H9 (cell line): ENCODE data around the gene FAM3D. TPM values are rescaled to one million over a fixed set of nuclear protein-coding genes. Genes with fewer than 3 reads are reported as not detected.

Experiments used
- DNase-seq: peaks from one replicate; pipeline ENCODE4 v3.0.0-alpha.2; 2017
- H2AFZ ChIP-seq: one replicate; pipeline ENCODE4 v1.6.1; 2013; ENCODE audit warnings: mild to moderate bottlenecking, low read length, control low read depth, moderate library complexity
- H2AK5ac ChIP-seq: 2 replicates; pipeline ENCODE4 v1.6.1; 2013; ENCODE audit warnings: low read length, control low read depth, mixed read lengths; ENCODE audit not compliant: insufficient read length
- H2BK120ac ChIP-seq: one replicate; pipeline ENCODE4 v1.6.1; 2013; ENCODE audit warnings: low read depth, mild to moderate bottlenecking, low read length, control low read depth, inconsistent platforms; ENCODE audit not compliant: poor library complexity, severe bottlenecking
- H2BK12ac ChIP-seq: 2 replicates; pipeline ENCODE4 v1.6.1; 2013; ENCODE audit warnings: low read length, control low read depth, mixed read lengths, low read depth; ENCODE audit not compliant: insufficient read length
- H2BK15ac ChIP-seq: 2 replicates; pipeline ENCODE4 v1.6.1; 2013; ENCODE audit warnings: low read depth, low read length, control low read depth
- H2BK20ac ChIP-seq: one replicate; pipeline ENCODE4 v1.6.1; 2013; ENCODE audit warnings: low read depth, mild to moderate bottlenecking, low read length, control low read depth, inconsistent platforms; ENCODE audit not compliant: poor library complexity, severe bottlenecking
- H2BK5ac ChIP-seq: 2 replicates; pipeline ENCODE4 v1.6.1; 2013; ENCODE audit warnings: low read length, control low read depth, mixed read lengths; ENCODE audit not compliant: insufficient read length
- H3K14ac ChIP-seq: 2 replicates; pipeline ENCODE4 v1.6.1; 2013; ENCODE audit warnings: low read length, control low read depth; ENCODE audit not compliant: insufficient read depth
- H3K18ac ChIP-seq: 2 replicates; pipeline ENCODE4 v1.6.1; 2013; ENCODE audit warnings: low read depth, mild to moderate bottlenecking, mixed read lengths, low read length, control low read depth; ENCODE audit not compliant: insufficient read length
- H3K23ac ChIP-seq: 2 replicates; pipeline ENCODE4 v1.6.1; 2013; ENCODE audit warnings: low read length, control low read depth, mixed read lengths, low read depth; ENCODE audit not compliant: insufficient read length
- H3K23me2 ChIP-seq: 2 replicates; pipeline ENCODE4 v1.6.1; 2013; ENCODE audit warnings: low read depth, mild to moderate bottlenecking, mixed read lengths, low read length, control low read depth; ENCODE audit not compliant: insufficient read length, poor library complexity, severe bottlenecking
- H3K27ac ChIP-seq: 2 replicates; pipeline ENCODE4 v1.5.1; 2013; ENCODE audit warnings: low read length, control low read depth, mixed read lengths, low read depth; ENCODE audit not compliant: insufficient read length
- H3K27me3 ChIP-seq: 2 replicates; pipeline ENCODE4 v1.6.1; 2013; ENCODE audit warnings: low read length, control low read depth, inconsistent platforms; ENCODE audit not compliant: insufficient read depth
- H3K4ac ChIP-seq: 2 replicates; pipeline ENCODE4 v1.6.1; 2013; ENCODE audit warnings: low read depth, mild to moderate bottlenecking, control low read depth, inconsistent platforms, low read length, moderate library complexity
- H3K4me1 ChIP-seq: 2 replicates; pipeline ENCODE4 v1.6.1; 2013; ENCODE audit warnings: low read length, control low read depth, inconsistent platforms; ENCODE audit not compliant: insufficient read depth
- H3K4me2 ChIP-seq: 2 replicates; pipeline ENCODE4 v1.6.1; 2013; ENCODE audit warnings: low read length, control low read depth, mixed read lengths; ENCODE audit not compliant: insufficient read length, insufficient read depth
- H3K56ac ChIP-seq: 2 replicates; pipeline ENCODE4 v1.6.1; 2013; ENCODE audit warnings: low read depth, mild to moderate bottlenecking, mixed read lengths, low read length, control low read depth; ENCODE audit not compliant: insufficient read length
- H3K79me1 ChIP-seq: 2 replicates; pipeline ENCODE4 v1.6.1; 2013; ENCODE audit warnings: low read depth, mild to moderate bottlenecking, moderate library complexity, low read length, control low read depth, inconsistent platforms; ENCODE audit not compliant: insufficient read depth, poor library complexity, severe bottlenecking
- H3K79me2 ChIP-seq: 2 replicates; pipeline ENCODE4 v1.6.1; 2013; ENCODE audit warnings: low read length, control low read depth, inconsistent platforms; ENCODE audit not compliant: insufficient read depth
- H3K9ac ChIP-seq: 2 replicates; pipeline ENCODE4 v1.6.1; 2013; ENCODE audit warnings: low read length, control low read depth, mixed read lengths; ENCODE audit not compliant: insufficient read length; ENCODE audit errors: extremely low read depth
- H3K9me3 ChIP-seq: one replicate; pipeline ENCODE4 v1.6.1; 2013; ENCODE audit warnings: low read depth, low read length, inconsistent platforms; ENCODE audit not compliant: control insufficient read depth
- H3T11ph ChIP-seq: one replicate; pipeline ENCODE4 v1.6.1; 2013; ENCODE audit warnings: mild to moderate bottlenecking, low read length, control low read depth, inconsistent platforms
- H4K20me1 ChIP-seq: one replicate; pipeline ENCODE4 v1.6.1; 2013; ENCODE audit not compliant: control insufficient read depth, insufficient read length, insufficient read depth
- H4K5ac ChIP-seq: 2 replicates; pipeline ENCODE4 v1.6.1; 2013; ENCODE audit warnings: low read depth, mild to moderate bottlenecking, mixed read lengths, low read length, control low read depth; ENCODE audit not compliant: insufficient read length
- H4K8ac ChIP-seq: replicated peaks from 2 replicates; pipeline ENCODE4 v1.6.1; 2013; ENCODE audit warnings: low read length, control low read depth, mixed read lengths, low read depth; ENCODE audit not compliant: insufficient read length
- H4K91ac ChIP-seq: 2 replicates; pipeline ENCODE4 v1.6.1; 2013; ENCODE audit warnings: low read depth, mild to moderate bottlenecking, moderate library complexity, mixed read lengths, low read length, control low read depth; ENCODE audit not compliant: insufficient read length
- H3K27ac Mint-ChIP-seq, 3 experiments: 2 replicates in 2 of 3; 3 replicates in 1 of 3; pipeline ENCODE4 v1.8.0; 2020 to 2021; ENCODE audit warnings: mixed read lengths in 3 of 3, mild to moderate bottlenecking in 1 of 3, moderate library complexity in 1 of 3
- H3K27me3 Mint-ChIP-seq: 2 replicates; pipeline ENCODE4 v1.8.0; 2021; ENCODE audit warnings: low read depth, mild to moderate bottlenecking, moderate library complexity, mixed read lengths
- H3K36me3 Mint-ChIP-seq, 3 experiments: 2 replicates in 2 of 3; 3 replicates in 1 of 3; pipeline ENCODE4 v1.8.0; 2020 to 2021; ENCODE audit warnings: low read depth in 3 of 3, mixed read lengths in 3 of 3; ENCODE audit not compliant: insufficient read depth in 1 of 3
- H3K4me1 Mint-ChIP-seq, 2 experiments: 2 replicates each; pipeline ENCODE4 v1.8.0; 2020; ENCODE audit warnings: mixed read lengths in 2 of 2
- H3K4me3 Mint-ChIP-seq, 2 experiments: 2 replicates in 1 of 2; 3 replicates in 1 of 2; pipeline ENCODE4 v1.8.0; 2020 to 2021; ENCODE audit warnings: mild to moderate bottlenecking in 2 of 2, mixed read lengths in 2 of 2, moderate library complexity in 1 of 2
- H3K9me3 Mint-ChIP-seq, 2 experiments: 2 replicates in 1 of 2; 3 replicates in 1 of 2; pipeline ENCODE4 v1.8.0; 2020; ENCODE audit warnings: mild to moderate bottlenecking in 2 of 2, mixed read lengths in 2 of 2, moderate library complexity in 1 of 2
- CTCF ChIP-seq: fragments of 200-600 bp; sonication (generic); conservative IDR thresholded peaks from 3 replicates; pipeline ENCODE4 v1.8.0; 2021; ENCODE audit warnings: antibody characterized with exemption, mild to moderate bottlenecking
- WGBS: extraction: QIAGEN DNeasy Blood & Tissue Kit; methylation state at CpG from one replicate; pipeline ENCODE4 v1.1.7; 2013; ENCODE audit warnings: missing lambda C conversion rate, low lambda C conversion rate, mixed read lengths; ENCODE audit not compliant: insufficient read length; ENCODE audit errors: extremely low coverage; 5-methylcytosine and 5-hydroxymethylcytosine counted together
- total RNA-seq: library from RNA; stranded (reverse); gene quantifications from 2 replicates; pipeline ENCODE4 v1.2.1, GENCODE V29; 2021

The FAM3D gene
- total RNA-seq, 1 experiment from 2014 or later: not detected

GRCh38 chr3:58659051-58659675 lies 7.4 kb downstream of the FAM3D start:
- DNase-seq: peak; percentile 74

More at GRCh38 chr3:58659051-58659675, 7.4 kb downstream of the FAM3D start:
- Histone ChIP-seq H3K9ac (no peak overlapping the region), H3K56ac (no peak overlapping the region), H3K4me1 (no peaks in the 10 kb centered on the region), H2BK12ac (no peak overlapping the region), H3K4ac (no peak overlapping the region), H2AFZ (no peak overlapping the region), H3K79me1 (no peaks in the 10 kb centered on the region), H4K20me1 (no peaks in the 10 kb centered on the region), H3K23me2 (no peaks in the 10 kb centered on the region), H3K23ac (no peak overlapping the region), H2BK120ac (no peak overlapping the region), H2BK5ac (no peak overlapping the region), H3K79me2 (no peaks in the 10 kb centered on the region), H2BK20ac (no peak overlapping the region), H3T11ph (no peak overlapping the region), H3K9me3 (no peaks in the 10 kb centered on the region), H4K5ac (no peak overlapping the region), H3K18ac (no peak overlapping the region), H4K8ac (no peak overlapping the region), H3K4me2 (no peak overlapping the region), H3K27ac (no peak overlapping the region), H2AK5ac (no peak overlapping the region), H3K27me3 (no peaks in the 10 kb centered on the region), H3K14ac (no peak overlapping the region), H4K91ac (no peak overlapping the region), H2BK15ac (no peak overlapping the region)
- no CpG with 5 or more reads among the region's 15 CpGs for WGBS
- no peaks in the 10 kb centered on the region; a peak in 1 of 5 replicates for H3K9me3 Mint-ChIP-seq
- peaks cover 28% of the 10 kb centered on the region for H3K27me3 Mint-ChIP-seq
- peaks cover 2 to 7% of the 10 kb centered on the region in 2 experiments; a peak in 3 of 4 replicates for H3K4me1 Mint-ChIP-seq
- peak; percentile 73 for TF ChIP-seq CTCF
- H3K36me3 Mint-ChIP-seq: no peaks in the 10 kb centered on the region
- H3K27ac Mint-ChIP-seq: peak overlapping the region in 1 of 3 experiments; percentile 46; a peak in 1 of 7 replicates
- no peak overlapping the region for H3K4me3 Mint-ChIP-seq
